OCI-LY1 (cell line): ENCODE measurements around the gene TGFB3.

Experiments used
- H2AFZ ChIP-seq: fragments of 200-600 bp; sonication (generic), shearing (Covaris generic); 2 replicates; pipeline ENCODE4 v1.6.0; 2014; ENCODE audit warnings: antibody characterized with exemption, mild to moderate bottlenecking, low read length
- H3F3A ChIP-seq: fragments of 200-600 bp; sonication (generic), shearing (Covaris generic); 2 replicates; pipeline ENCODE4 v1.6.0; 2014; ENCODE audit warnings: mild to moderate bottlenecking, antibody characterized with exemption, low read length, moderate library complexity; ENCODE audit not compliant: insufficient read depth
- H3K27ac ChIP-seq: fragments of 200-600 bp; sonication (generic); 2 replicates; pipeline ENCODE4 v1.5.1; 2014; ENCODE audit warnings: low read length, mixed run types, mild to moderate bottlenecking, low read depth; ENCODE audit not compliant: poor library complexity, severe bottlenecking
- H3K27me3 ChIP-seq: fragments of 200-600 bp; sonication (generic); 2 replicates; pipeline ENCODE4 v1.6.0; 2014; ENCODE audit warnings: antibody characterized with exemption, mild to moderate bottlenecking, low read length, moderate library complexity; ENCODE audit not compliant: insufficient read depth
- H3K36me3 ChIP-seq: fragments of 200-600 bp; sonication (generic); 2 replicates; pipeline ENCODE4 v1.6.1; 2014; ENCODE audit warnings: mild to moderate bottlenecking, antibody characterized with exemption, low read length, moderate library complexity, mixed read lengths; ENCODE audit not compliant: insufficient read depth
- H3K4me1 ChIP-seq: fragments of 200-600 bp; sonication (generic); 2 replicates; pipeline ENCODE4 v1.5.1; 2014; ENCODE audit warnings: mild to moderate bottlenecking, low read length, moderate library complexity; ENCODE audit not compliant: insufficient read depth, severe bottlenecking
- H3K4me2 ChIP-seq: fragments of 200-600 bp; sonication (generic), shearing (Covaris generic); 2 replicates; pipeline ENCODE4 v1.6.1; 2014; ENCODE audit warnings: low read length
- H3K4me3 ChIP-seq: fragments of 200-600 bp; sonication (generic); 2 replicates; pipeline ENCODE4 v1.5.1; 2014; ENCODE audit warnings: low read length, low read depth, mild to moderate bottlenecking, mixed read lengths; ENCODE audit not compliant: poor library complexity, severe bottlenecking
- H3K79me2 ChIP-seq: fragments of 200-600 bp; shearing (Covaris generic); 2 replicates; pipeline ENCODE4 v1.6.1; 2016; ENCODE audit warnings: mixed run types, low read length, mixed read lengths; ENCODE audit not compliant: insufficient read depth
- H3K9ac ChIP-seq: fragments of 200-600 bp; sonication (generic), shearing (Covaris generic); 2 replicates; pipeline ENCODE4 v1.6.1; 2014; ENCODE audit warnings: mild to moderate bottlenecking, low read length, mixed read lengths
- H3K9me2 ChIP-seq: fragments of 200-600 bp; sonication (generic), shearing (Covaris generic); 2 replicates; pipeline ENCODE4 v1.6.1; 2014; ENCODE audit warnings: low read depth, mild to moderate bottlenecking, low read length, mixed read lengths
- H3K9me3 ChIP-seq: fragments of 200-600 bp; shearing (Covaris generic); 2 replicates; pipeline ENCODE4 v1.6.1; 2014; ENCODE audit warnings: low read length, mixed read lengths
- H4K20me1 ChIP-seq: fragments of 200-600 bp; sonication (generic), shearing (Covaris generic); 2 replicates; pipeline ENCODE4 v1.6.0; 2016; ENCODE audit warnings: mild to moderate bottlenecking, low read length; ENCODE audit not compliant: insufficient read depth
- CTCF ChIP-seq: fragments of 200-600 bp; sonication (generic), shearing (Covaris generic); IDR thresholded peaks from 2 replicates; pipeline ENCODE4 v1.5.1; 2017; ENCODE audit warnings: mild to moderate bottlenecking, antibody characterized with exemption, low read length, moderate library complexity, mixed read lengths
- EZH2 ChIP-seq: fragments of 200-600 bp; sonication (generic), shearing (Covaris generic); IDR thresholded peaks from 2 replicates; pipeline ENCODE4 v1.8.0; 2017; ENCODE audit warnings: borderline replicate concordance, mixed run types, mild to moderate bottlenecking, antibody characterized with exemption, low read length, moderate library complexity, mixed read lengths

Gene TGFB3

GRCh38 chr14:75961662-75962061, 20.1 kb downstream of the TGFB3 start:
- H3K36me3 ChIP-seq, result no peaks in the 10 kb centered on the region
- no peak overlapping the region for H3K27ac ChIP-seq
- H3K27me3 ChIP-seq, result no peaks in the 10 kb centered on the region
- H3K9ac ChIP-seq, result no peak overlapping the region
- H3K9me3 ChIP-seq, result no peaks in the 10 kb centered on the region
- no peak for TF ChIP-seq EZH2
- no peak for TF ChIP-seq CTCF
- H3K79me2 ChIP-seq, result no peaks in the 10 kb centered on the region
- H3K4me3 ChIP-seq, result no peak overlapping the region
- no peaks in the 10 kb centered on the region for H3K9me2 ChIP-seq
- peaks cover 7% of the 10 kb centered on the region for H3K4me1 ChIP-seq
- H3F3A ChIP-seq, result no peaks in the 10 kb centered on the region
- no peak overlapping the region for H3K4me2 ChIP-seq
- no peak overlapping the region for H2AFZ ChIP-seq
- no peaks in the 10 kb centered on the region for H4K20me1 ChIP-seq

- H3F3A ChIP-seq, result no peaks in the 10 kb centered on the region
- H4K20me1 ChIP-seq, result no peaks in the 10 kb centered on the region
- H3K9ac ChIP-seq, result no peak overlapping the region
- TF ChIP-seq CTCF, result no peak
- TF ChIP-seq EZH2, result no peak
- H3K4me3 ChIP-seq, result no peak overlapping the region
- H3K4me2 ChIP-seq, result no peak overlapping the region
- no peaks in the 10 kb centered on the region for H3K9me2 ChIP-seq
- no peak overlapping the region for H3K27ac ChIP-seq
- H2AFZ ChIP-seq, result no peak overlapping the region
- no peaks in the 10 kb centered on the region for H3K9me3 ChIP-seq
- no peaks in the 10 kb centered on the region for H3K36me3 ChIP-seq
- no peaks in the 10 kb centered on the region for H3K79me2 ChIP-seq
- H3K4me1 ChIP-seq, result peaks cover 7% of the 10 kb centered on the region
- H3K27me3 ChIP-seq, result no peaks in the 10 kb centered on the region
Measured at GRCh38 chr14:75960231-75960630, 21.6 kb downstream of the TGFB3 start.

- Histone ChIP-seq H3K4me1 (peaks cover 7% of the 10 kb centered on the region), H3K79me2 (no peaks in the 10 kb centered on the region), H4K20me1 (no peaks in the 10 kb centered on the region), H3K36me3 (no peaks in the 10 kb centered on the region), H3K9ac (no peak overlapping the region), H3K4me3 (no peak overlapping the region), H3K4me2 (no peak overlapping the region), H3K9me2 (no peaks in the 10 kb centered on the region), H3F3A (no peaks in the 10 kb centered on the region), H2AFZ (no peak overlapping the region), H3K27me3 (no peaks in the 10 kb centered on the region), H3K9me3 (no peaks in the 10 kb centered on the region), H3K27ac (no peak overlapping the region)
- TF ChIP-seq EZH2 (no peak), CTCF (no peak)
Measured at GRCh38 chr14:75959031-75959430, 22.8 kb downstream of the TGFB3 start.
